ENCODE measurements around the gene RPS27L.

Gene RPS27L

GRCh38 chr15:63157118-63157843, at the start of gene RPS27L:
RPS27L (minus strand) TSS chr15:63157477; CDS start chr15:63157405, 72 bp downstream.
- peak; percentile 91 for DNase-seq (ENCODE audit: low spot score)

DNA sequence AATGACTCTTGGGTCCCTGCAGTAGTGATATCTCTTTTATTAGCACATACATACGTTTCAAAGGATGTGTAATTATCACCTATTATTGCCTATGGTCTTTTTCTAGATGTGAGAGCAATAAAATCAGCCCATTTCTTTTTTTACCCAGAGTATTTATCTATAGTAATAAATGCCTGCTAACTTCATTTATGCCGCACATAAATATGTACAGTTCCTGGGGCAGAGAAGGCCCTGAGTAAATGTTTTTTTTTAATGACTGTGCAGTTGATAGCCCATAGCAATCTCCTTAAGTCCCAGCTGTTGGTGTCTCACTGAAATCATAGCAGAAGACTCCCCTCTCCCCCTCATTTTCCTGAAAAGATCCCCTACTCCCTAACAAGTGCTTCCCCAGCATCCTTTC, 48.8 kb upstream of the RPS27L start:
- DNase-seq (ENCODE audit: low spot score): no peak

- no peak for DNase-seq (ENCODE audit: low spot score)
These were observed 46.3 kb upstream of the RPS27L start for GRCh38 chr15:63203451-63204090.

DNA sequence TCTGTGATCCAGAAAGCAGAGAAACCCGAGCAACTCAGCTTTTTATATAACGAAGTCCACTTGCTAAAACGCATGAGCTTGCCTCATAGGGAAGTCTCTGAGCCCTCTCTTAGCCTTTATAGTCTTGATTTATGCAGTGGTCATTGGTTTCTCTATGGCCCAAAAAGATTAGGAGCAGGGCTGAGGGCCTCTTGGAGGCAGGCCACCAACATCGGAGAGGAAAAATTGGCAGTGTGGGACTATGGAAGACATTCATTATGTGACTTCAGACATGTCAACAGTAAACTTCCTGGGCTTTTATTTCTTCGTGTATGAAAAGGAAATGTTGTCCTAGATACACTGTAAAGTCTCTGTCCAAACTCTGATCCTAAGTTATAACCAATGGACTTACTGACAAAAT, 45.6 kb upstream of the RPS27L start:
- no peak for DNase-seq (ENCODE audit: low spot score)

GRCh38 chr15:63200464-63201249, 43.4 kb upstream of the RPS27L start:
- DNase-seq (ENCODE audit: low spot score): no peak

DNA sequence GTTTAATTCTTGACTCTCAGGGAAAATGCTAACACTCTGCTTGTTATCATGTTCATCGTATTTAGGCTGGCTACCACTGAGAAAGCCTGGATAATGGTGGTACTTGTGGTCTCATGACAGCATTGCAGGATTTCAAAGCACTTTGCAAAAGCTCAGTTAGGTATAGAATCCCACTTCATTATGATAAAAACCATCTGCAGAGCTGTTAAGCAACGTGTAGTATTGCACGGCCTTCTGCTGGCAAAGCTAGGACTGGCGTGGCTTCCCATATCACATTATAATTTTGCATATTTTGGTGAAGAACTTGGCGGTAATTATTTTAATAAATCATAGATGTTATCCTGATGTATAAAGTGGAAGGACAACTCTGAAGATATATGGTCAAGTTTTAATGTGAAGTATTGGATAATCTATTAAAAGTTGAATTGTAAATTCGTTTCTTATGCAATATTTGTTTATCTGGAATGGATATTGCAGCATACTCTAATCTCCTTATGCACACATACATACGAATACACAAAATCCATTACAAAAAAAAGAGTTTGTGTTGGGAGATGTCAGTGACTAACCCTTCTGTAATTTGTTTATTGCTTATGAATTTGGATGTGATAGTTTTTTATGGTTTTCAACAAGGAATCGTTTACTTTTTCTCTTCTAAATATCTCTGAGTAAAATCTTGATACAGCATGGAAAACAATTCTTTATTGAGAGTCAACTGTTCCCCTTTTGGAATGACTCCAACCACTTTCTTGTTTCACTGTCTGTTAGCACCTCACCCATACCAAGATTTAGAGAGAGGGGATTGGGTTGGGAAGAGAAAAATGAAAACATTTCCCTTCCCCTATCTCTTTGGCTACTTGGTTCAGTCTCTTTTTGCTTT, 41.3 kb upstream of the RPS27L start:
- DNase-seq (ENCODE audit: low spot score): no peak

DNA sequence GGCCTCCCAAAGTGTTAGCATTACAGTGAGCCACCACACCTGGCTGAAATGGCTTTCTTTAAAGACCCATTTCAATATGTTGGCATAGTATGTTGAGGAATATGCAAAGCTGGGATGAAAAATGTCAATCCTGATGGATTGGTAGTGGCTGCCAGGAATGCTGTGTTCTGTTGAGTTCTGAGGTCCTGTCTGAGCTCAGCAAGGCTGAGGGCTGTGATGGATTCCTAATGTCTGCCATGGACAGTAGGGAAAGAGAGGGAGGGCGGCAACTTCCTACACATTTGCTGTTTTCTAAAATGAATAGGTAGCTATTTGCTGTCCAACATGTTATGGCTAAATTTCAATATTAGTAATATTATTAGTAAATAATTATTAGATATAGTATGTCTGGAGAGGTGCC, 40.3 kb upstream of the RPS27L start:
- no peak for DNase-seq (ENCODE audit: low spot score)

- no peak for DNase-seq (ENCODE audit: low spot score)
These were observed 39.6 kb upstream of the RPS27L start for GRCh38 chr15:63196842-63197241.

DNA sequence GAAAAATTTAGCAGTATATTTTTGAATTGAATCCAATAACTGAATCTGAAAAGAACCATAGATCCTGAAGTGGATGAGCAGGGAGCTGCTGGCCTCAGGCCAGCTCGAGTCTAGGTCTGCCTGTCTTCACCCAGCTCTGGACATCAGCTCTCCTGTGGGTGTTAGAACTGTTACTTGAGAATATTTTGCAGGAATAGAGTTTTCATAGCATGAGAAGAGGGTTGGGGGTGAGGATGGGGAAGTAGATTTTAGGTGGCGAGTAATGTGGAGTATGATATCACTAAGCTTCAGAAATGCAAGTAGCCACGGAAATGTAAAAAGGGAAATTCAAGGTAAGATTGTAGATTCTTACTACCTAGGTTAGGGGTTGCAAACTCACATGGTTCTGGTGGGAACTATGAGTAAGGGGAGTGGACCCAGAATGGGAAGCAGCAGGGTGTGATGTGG, 38.3 kb upstream of the RPS27L start:
- DNase-seq (ENCODE audit: low spot score): no peak

DNA sequence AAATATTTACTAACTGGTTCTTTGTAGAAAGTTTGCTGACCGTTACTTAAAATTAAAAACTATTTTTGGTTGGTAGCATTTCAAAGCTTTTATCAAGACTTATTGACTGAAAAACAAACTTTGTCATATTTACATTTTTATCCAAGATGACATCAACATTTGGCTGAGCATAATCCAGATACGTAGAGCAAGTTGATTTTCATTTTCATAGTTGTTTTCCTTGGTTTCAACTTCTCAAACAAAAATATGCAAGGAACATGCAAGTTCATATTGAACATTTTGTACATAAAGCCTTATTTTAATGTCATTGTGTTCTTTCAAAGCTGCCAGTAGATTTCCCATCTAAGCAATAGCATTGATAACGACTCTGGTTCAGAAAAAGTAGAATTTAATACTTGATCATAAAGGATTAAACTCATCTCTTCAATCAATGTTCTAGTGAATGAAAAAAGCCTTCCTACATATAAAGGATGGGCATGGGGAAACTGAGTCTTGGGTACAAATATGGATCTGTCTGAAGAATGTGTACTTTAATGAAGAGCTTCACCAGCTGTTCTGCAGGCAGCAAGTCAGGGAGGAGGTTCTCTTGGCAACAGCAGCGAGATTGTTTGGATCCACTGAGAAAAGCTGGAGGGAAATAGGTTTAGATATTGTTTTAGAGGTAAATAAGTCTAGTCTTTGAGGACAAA, 37.7 kb upstream of the RPS27L start:
- no peak for DNase-seq (ENCODE audit: low spot score)

DNA sequence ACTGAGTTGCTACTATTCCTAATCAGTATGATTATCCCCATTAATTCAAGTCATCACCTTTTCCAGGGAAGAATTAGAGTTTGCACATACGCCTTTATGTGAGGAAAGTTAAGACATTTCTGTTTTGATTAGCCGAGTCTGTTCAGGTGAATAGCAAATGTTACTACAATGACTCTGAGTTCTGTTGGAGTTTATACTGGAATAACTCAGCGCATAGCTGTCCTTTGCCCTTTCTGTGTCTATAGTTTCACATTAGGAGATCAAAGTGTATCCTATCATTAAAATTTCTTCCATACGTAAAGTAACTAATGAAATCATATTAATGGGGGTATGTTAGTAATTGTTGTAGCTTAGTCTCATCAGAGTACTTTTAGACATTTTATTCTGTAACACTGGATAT, 37.0 kb upstream of the RPS27L start:
- no peak for DNase-seq (ENCODE audit: low spot score)

GRCh38 chr15:63192619-63193206, 35.4 kb upstream of the RPS27L start:
- DNase-seq (ENCODE audit: low spot score): no peak

- no peak for DNase-seq (ENCODE audit: low spot score)
These were observed 34.8 kb upstream of the RPS27L start for GRCh38 chr15:63191895-63192618.

DNA sequence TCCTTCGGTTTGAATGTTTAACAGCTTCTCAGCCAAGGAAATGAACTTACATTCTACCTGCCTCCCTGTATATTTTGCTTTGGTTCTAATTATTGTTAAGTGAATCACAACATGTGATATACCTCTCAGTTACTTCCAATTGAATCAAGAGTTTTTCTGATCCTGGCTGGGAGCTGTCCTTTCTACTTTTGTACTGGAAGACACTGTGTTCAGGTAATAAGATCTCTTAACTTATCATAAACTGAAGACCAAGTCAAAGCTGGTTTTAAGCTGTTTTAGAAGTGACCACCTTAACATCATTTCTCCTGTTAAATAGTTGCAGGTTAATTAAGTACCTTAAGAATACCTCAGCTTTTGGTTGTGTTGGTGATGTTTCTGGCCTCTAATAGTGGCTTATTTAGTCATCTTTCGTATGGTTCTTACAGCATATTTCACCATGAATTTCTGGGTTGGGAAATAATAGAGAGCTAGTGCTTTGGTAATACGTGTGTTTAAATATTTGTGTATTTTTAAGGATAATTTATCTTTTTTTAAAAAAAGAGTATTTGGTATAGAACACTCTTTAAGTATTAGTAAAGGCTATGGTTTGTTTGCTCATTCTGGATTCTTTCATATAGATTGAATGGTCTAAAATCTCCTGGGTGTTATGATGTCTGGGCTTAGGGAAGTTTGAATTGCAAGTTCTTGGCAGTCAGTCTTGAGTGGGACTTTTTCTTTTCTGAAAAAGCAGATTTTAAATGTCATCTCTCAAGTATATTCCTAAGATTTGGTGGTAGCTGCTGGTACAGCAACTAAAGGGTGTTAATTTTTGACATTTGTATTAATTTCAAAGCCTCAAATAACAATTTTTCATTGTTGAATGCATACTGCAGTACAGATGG, 33.7 kb upstream of the RPS27L start:
- no peak for DNase-seq (ENCODE audit: low spot score)

- no peak for DNase-seq (ENCODE audit: low spot score)
These were observed 32.9 kb upstream of the RPS27L start for GRCh38 chr15:63189941-63190768.

DNA sequence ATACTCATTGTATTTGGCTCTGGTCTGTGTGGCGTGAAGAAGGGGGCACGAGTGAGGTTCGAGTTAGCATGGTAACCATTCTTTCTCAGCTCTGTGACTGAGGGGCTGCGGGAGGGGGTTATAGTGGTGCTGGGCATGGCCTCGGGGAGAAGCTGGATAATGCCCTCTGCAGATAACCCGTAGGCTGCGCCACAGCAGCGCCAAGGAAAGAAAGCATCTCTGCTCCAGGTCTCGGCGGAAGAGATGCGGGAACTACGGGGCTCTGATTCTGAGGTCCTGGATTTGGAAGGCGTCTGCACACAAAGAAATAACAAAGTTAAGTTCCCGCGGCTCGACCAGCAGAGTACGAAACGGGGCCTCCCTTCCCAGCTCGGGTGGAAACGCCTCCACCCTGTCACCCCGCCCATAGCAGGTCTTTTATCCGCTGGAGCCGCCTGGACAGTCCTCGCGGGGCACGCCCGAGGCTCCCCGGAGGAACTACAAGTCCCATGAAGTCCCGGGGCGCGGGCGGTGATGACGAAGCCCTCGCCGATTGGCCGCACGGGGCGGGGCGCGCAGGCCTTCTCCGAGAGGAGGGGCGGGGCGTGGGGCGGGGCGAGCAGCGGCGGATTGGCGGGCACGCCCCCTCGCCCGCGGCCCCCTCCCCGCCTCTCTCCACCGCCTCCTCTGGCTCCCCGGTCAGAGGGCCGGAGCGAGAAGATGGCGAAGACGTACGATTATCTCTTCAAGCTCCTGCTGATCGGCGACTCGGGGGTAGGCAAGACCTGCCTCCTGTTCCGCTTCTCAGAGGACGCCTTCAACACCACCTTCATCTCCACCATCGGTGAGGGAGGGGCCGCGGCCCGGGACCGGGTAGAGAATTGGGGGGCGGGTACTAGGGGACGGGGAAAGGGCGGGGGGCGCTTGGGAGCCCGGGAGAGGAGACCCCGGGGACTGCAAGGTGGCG, 31.9 kb upstream of the RPS27L start, which contains the start of gene RAB8B:
Gene RAB8B (plus strand): TSS at position 681 of the 946 bp plus-strand sequence. CDS start 19 bp downstream, at position 700.
- peak; percentile 98 for DNase-seq (ENCODE audit: low spot score)
